DOHH2 (cell line): ENCODE data around the gene MYO1B.

Experiments used
- H3F3A ChIP-seq: fragments of 200-600 bp; sonication (generic), shearing (Covaris generic); 2 replicates; pipeline ENCODE4 v1.6.0; 2016; ENCODE audit warnings: antibody characterized with exemption, mild to moderate bottlenecking; ENCODE audit not compliant: control insufficient read depth, insufficient read depth
- H3K27ac ChIP-seq: fragments of 200-600 bp; sonication (generic); 2 replicates; pipeline ENCODE4 v1.5.1; 2014; ENCODE audit warnings: low read depth, mild to moderate bottlenecking, low read length, moderate library complexity
- H3K27me3 ChIP-seq: fragments of 200-600 bp; sonication (generic); 2 replicates; pipeline ENCODE4 v1.6.1; 2014; ENCODE audit warnings: mild to moderate bottlenecking, low read length, mixed read lengths; ENCODE audit not compliant: control insufficient read depth
- H3K36me3 ChIP-seq: fragments of 200-600 bp; sonication (generic); 2 replicates; pipeline ENCODE4 v1.6.1; 2014; ENCODE audit warnings: mild to moderate bottlenecking, low read length, moderate library complexity, mixed read lengths; ENCODE audit not compliant: control insufficient read depth
- H3K4me1 ChIP-seq: fragments of 200-600 bp; sonication (generic); 2 replicates; pipeline ENCODE4 v1.6.1; 2014; ENCODE audit warnings: mild to moderate bottlenecking, low read length, mixed read lengths; ENCODE audit not compliant: control insufficient read depth
- H3K4me2 ChIP-seq: fragments of 200-600 bp; sonication (generic); 2 replicates; pipeline ENCODE4 v1.6.0; 2014; ENCODE audit warnings: mild to moderate bottlenecking, low read length, moderate library complexity
- H3K4me3 ChIP-seq: fragments of 200-600 bp; sonication (generic); 2 replicates; pipeline ENCODE4 v1.5.1; 2014; ENCODE audit warnings: mild to moderate bottlenecking, low read length, mixed read lengths
- H3K79me2 ChIP-seq: fragments of 200-600 bp; sonication (generic); 2 replicates; pipeline ENCODE4 v1.6.1; 2014; ENCODE audit warnings: mild to moderate bottlenecking, low read length, mixed read lengths; ENCODE audit not compliant: control insufficient read depth
- H3K9me2 ChIP-seq: fragments of 200-600 bp; sonication (generic); replicated peaks from 2 replicates; pipeline ENCODE4 v1.6.1; 2014; ENCODE audit warnings: mild to moderate bottlenecking, low read length, mixed read lengths; ENCODE audit not compliant: control insufficient read depth
- H3K9me3 ChIP-seq: fragments of 200-600 bp; sonication (generic); 2 replicates; pipeline ENCODE4 v1.6.1; 2014; ENCODE audit warnings: antibody characterized with exemption, low read length, mixed read lengths; ENCODE audit not compliant: control insufficient read depth, insufficient read depth
- H4K20me1 ChIP-seq: fragments of 200-600 bp; sonication (generic); 2 replicates; pipeline ENCODE4 v1.6.0; 2014; ENCODE audit warnings: low read depth, mild to moderate bottlenecking, antibody characterized with exemption, low read length, moderate library complexity; ENCODE audit not compliant: control insufficient read depth, insufficient read depth
- CTCF ChIP-seq: fragments of 200-600 bp; sonication (generic); IDR thresholded peaks from one replicate; pipeline ENCODE4 v1.5.1; 2014; ENCODE audit warnings: antibody characterized with exemption, mild to moderate bottlenecking, low read depth, low read length; ENCODE audit not compliant: poor library complexity, severe bottlenecking
- EZH2phosphoT487 ChIP-seq: fragments of 200-600 bp; sonication (generic); IDR thresholded peaks from 2 replicates; pipeline ENCODE4 v1.6.1; 2017; ENCODE audit warnings: borderline replicate concordance, mild to moderate bottlenecking, antibody characterized with exemption, low read length, moderate library complexity, mixed read lengths

The MYO1B gene

DNA sequence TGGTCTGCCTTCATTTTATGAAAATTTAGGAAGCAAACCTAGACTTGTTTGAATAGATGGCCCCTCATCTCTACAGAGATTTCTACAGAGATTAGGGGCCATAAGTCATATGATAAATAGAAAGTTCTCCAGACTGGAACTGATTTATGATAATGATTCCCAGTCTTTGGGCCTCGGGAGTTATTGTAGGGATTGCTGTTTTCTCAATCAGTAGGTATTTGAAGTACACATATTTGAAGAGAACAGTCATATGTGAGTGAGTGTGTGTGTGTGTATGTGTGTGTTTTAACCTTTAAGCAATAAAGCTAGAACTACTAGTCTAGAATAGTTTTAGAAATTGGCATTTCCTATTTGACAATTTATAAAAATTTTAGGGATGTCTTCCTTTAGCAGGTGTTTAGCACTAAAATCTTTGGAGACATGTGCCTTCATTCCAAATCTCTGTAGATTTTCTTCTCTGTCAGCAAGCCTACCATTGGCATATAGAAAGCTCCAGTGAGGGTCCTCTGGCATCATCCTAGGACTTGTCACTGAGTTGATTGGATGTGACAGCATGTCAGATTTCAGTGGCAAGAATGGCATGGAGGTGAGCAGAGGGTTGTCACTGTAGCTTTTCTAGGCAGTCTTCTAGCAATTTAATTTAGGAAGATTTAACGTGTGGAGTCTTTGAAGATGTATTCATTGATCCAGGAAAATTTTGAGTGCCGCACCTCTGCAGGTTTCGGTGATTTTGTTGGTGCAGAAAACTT lies 71.2 kb downstream of the MYO1B start:
- Histone ChIP-seq H3K9me3 (no peaks in the 10 kb centered on the region), H3K27ac (no peak overlapping the region), H3K4me2 (no peak overlapping the region), H3K79me2 (no peaks in the 10 kb centered on the region), H3F3A (no peaks in the 10 kb centered on the region), H4K20me1 (no peaks in the 10 kb centered on the region), H3K4me1 (no peaks in the 10 kb centered on the region), H3K4me3 (no peak overlapping the region), H3K27me3 (no peaks in the 10 kb centered on the region; the same call in 1 of the 2 replicates), H3K36me3 (no peaks in the 10 kb centered on the region), H3K9me2 (no peaks in the 10 kb centered on the region)
- TF ChIP-seq EZH2phosphoT487 = no peak
- TF ChIP-seq CTCF = no peak

GRCh38 chr2:191318037-191318728 lies 73.0 kb downstream of the MYO1B start:
- no peaks in the 10 kb centered on the region for H3K4me1 ChIP-seq
- no peaks in the 10 kb centered on the region for H3K9me2 ChIP-seq
- H3K4me3 ChIP-seq = no peak overlapping the region
- H3K4me2 ChIP-seq = no peak overlapping the region
- no peaks in the 10 kb centered on the region for H3K79me2 ChIP-seq
- no peaks in the 10 kb centered on the region for H3K36me3 ChIP-seq
- TF ChIP-seq EZH2phosphoT487 (no peak), CTCF (no peak)
- no peaks in the 10 kb centered on the region for H3K9me3 ChIP-seq
- H3K27ac ChIP-seq = no peak overlapping the region
- no peaks in the 10 kb centered on the region for H3F3A ChIP-seq
- no peaks in the 10 kb centered on the region for H4K20me1 ChIP-seq
- no peaks in the 10 kb centered on the region; the same call in 1 of the 2 replicates for H3K27me3 ChIP-seq

- Histone ChIP-seq H3K9me3 (no peaks in the 10 kb centered on the region), H3K4me3 (no peak overlapping the region), H3K27ac (no peak overlapping the region), H3K27me3 (no peaks in the 10 kb centered on the region; the same call in 1 of the 2 replicates), H3K36me3 (no peaks in the 10 kb centered on the region), H3K4me2 (no peak overlapping the region), H3F3A (no peaks in the 10 kb centered on the region), H3K4me1 (no peaks in the 10 kb centered on the region), H3K79me2 (no peaks in the 10 kb centered on the region), H4K20me1 (no peaks in the 10 kb centered on the region), H3K9me2 (no peaks in the 10 kb centered on the region)
- no peak for TF ChIP-seq EZH2phosphoT487
- TF ChIP-seq CTCF = no peak
These were observed 73.5 kb downstream of the MYO1B start for GRCh38 chr2:191318729-191319078.
